K562 (cell line): Measurements from ENCODE around the gene PCDHB3. TPM values are rescaled to one million over a fixed set of nuclear protein-coding genes. Genes with fewer than 3 reads are reported as not detected.
"Not testable (repeated sequence)": the region's sequence is repeated elsewhere in the genome, so short reads cannot be mapped to it uniquely, and the experiment has no call there.

Source experiments
- ATAC-seq: fragments of 200-7000 bp; cut with Tn5 transposase; 3 replicates; pipeline ENCODE4 v1.9.1; 2020; ENCODE audit warnings: moderate library complexity
- BruUV-seq: library from RNA; stranded (reverse); fragments of 400-500 nt; replicated peaks from 2 replicates; lab custom pipeline; 2021; lab: Mats Ljungman, UMichigan
- CTCF ChIA-PET: fragments of 300-600 bp; formaldehyde crosslinking; extraction: SDS; loops from one replicate; lab custom pipeline; 2021; ENCODE audit warnings: low intra/inter-chr PET ratio; lab: Yijun Ruan, JAX
- POLR2A ChIA-PET: fragments of 300-600, 350-650 bp; sonication (Branson Sonifier 250); formaldehyde crosslinking; extraction: SDS; loops from one replicate; lab custom pipeline; 2021; ENCODE audit warnings: antibody characterized with exemption, inconsistent platforms; lab: Yijun Ruan, JAX
- DNase-seq, 4 experiments: peaks; one replicate each; pipeline versions ENCODE4 v3.0.0 to v3.0.0-alpha.2; 2011 to 2018; ENCODE audit warnings: low spot score in 3 of 4, mixed read lengths in 3 of 4; ENCODE audit errors: extremely low read depth in 1 of 4
- FAIRE-seq: peaks from 2 replicates; lab custom pipeline; 2011; peaks lifted over from hg19 to GRCh38; lab: Jason Lieb, UNC
- H2AFZ ChIP-seq: 2 replicates; pipeline ENCODE4 v1.6.0; 2011; ENCODE audit warnings: low read depth, low read length, control low read depth, inconsistent platforms
- H3K27ac ChIP-seq: fragments of 200-600 bp; 3 replicates; pipeline ENCODE4 v1.8.0; 2011; ENCODE audit warnings: low read depth, mild to moderate bottlenecking, control low read depth, inconsistent platforms, low read length, moderate library complexity, mixed read lengths; ENCODE audit errors: extremely low read depth
- H3K27me3 ChIP-seq, 2 experiments: fragments of 300-600 bp in 1 of 2; 2 replicates in 1 of 2; 3 replicates in 1 of 2; pipeline versions ENCODE4 v1.6.0 to v1.8.0; 2011; ENCODE audit warnings: inconsistent platforms in 2 of 2, low read length in 2 of 2, mild to moderate bottlenecking in 1 of 2, mixed read lengths in 1 of 2, moderate library complexity in 1 of 2; ENCODE audit not compliant: control insufficient read depth in 2 of 2, insufficient read depth in 2 of 2
- H3K36me3 ChIP-seq: fragments of 300-600 bp; 3 replicates; pipeline ENCODE4 v1.8.0; 2011; ENCODE audit warnings: mild to moderate bottlenecking, low read length, inconsistent platforms; ENCODE audit not compliant: control insufficient read depth, insufficient read depth
- H3K4me1 ChIP-seq, 2 experiments: fragments of 200-600 bp in 1 of 2; replicated peaks in 1 of 2; 2 replicates in 1 of 2; 3 replicates in 1 of 2; pipeline versions ENCODE4 v1.5.1 to v1.8.0; 2011; ENCODE audit warnings: inconsistent platforms in 2 of 2, low read length in 2 of 2, mild to moderate bottlenecking in 1 of 2, mixed read lengths in 1 of 2, moderate library complexity in 1 of 2; ENCODE audit not compliant: control insufficient read depth in 2 of 2, insufficient read depth in 2 of 2
- H3K4me2 ChIP-seq: 2 replicates; pipeline ENCODE4 v1.6.1; 2011; ENCODE audit warnings: low read length, control low read depth, inconsistent platforms, mixed read lengths; ENCODE audit not compliant: insufficient read depth
- H3K4me3 ChIP-seq: fragments of 200-600 bp; sonication (generic), shearing (Covaris generic); 2 replicates; pipeline ENCODE4 v1.5.1; 2016; ENCODE audit warnings: control low read depth, inconsistent platforms
- H3K79me2 ChIP-seq: fragments of 200-600 bp; 3 replicates; pipeline ENCODE4 v1.8.0; 2011; ENCODE audit warnings: low read length, inconsistent platforms; ENCODE audit not compliant: control insufficient read depth, insufficient read depth
- H3K9ac ChIP-seq, 2 experiments: 2 replicates each; pipeline versions ENCODE4 v1.6.0 to v1.6.1; 2011; ENCODE audit warnings: low read depth in 2 of 2, low read length in 2 of 2, control low read depth in 1 of 2, inconsistent platforms in 1 of 2, mild to moderate bottlenecking in 1 of 2, mixed read lengths in 1 of 2; ENCODE audit not compliant: insufficient read depth in 1 of 2
- H3K9me1 ChIP-seq: one replicate; pipeline ENCODE4 v1.6.0; 2011; ENCODE audit warnings: inconsistent platforms, mild to moderate bottlenecking, low read length, moderate library complexity; ENCODE audit not compliant: control insufficient read depth, insufficient read depth
- H3K9me3 ChIP-seq: replicated peaks from 2 replicates; pipeline ENCODE4 v1.5.1; 2011; ENCODE audit warnings: low read depth, low read length, inconsistent platforms; ENCODE audit not compliant: control insufficient read depth, insufficient read depth
- H4K20me1 ChIP-seq: replicated peaks from 2 replicates; pipeline ENCODE4 v1.6.1; 2011; ENCODE audit warnings: low read length, inconsistent platforms, mixed read lengths; ENCODE audit not compliant: control insufficient read depth, insufficient read depth
- ARID1B ChIP-seq: fragments of 450-650 bp; IDR thresholded peaks from 2 replicates; pipeline ENCODE4 v1.6.1; 2016; ENCODE audit warnings: antibody characterized with exemption, mild to moderate bottlenecking, inconsistent platforms
- ARID3A ChIP-seq: IDR thresholded peaks from 2 replicates; pipeline ENCODE4 v1.6.1; 2012; ENCODE audit warnings: low read depth, low read length, improper control_type of control experiment, borderline replicate concordance
- CAMTA2 ChIP-seq: fragments of 250-450 bp; sonication (Bioruptor Pico); conservative IDR thresholded peaks from 2 replicates; pipeline ENCODE4 v1.5.1; 2022
- JUNB ChIP-seq: fragments of 450-650 bp; formaldehyde crosslinking; conservative IDR thresholded peaks from 2 replicates; pipeline ENCODE4 v1.4.0; 2020; ENCODE audit warnings: mild to moderate bottlenecking
- MCM2 ChIP-seq: fragments of 450-650 bp; IDR thresholded peaks from 2 replicates; pipeline ENCODE4 v1.6.1; 2017; ENCODE audit warnings: low read depth, mild to moderate bottlenecking
- PCBP2 ChIP-seq: fragments of 200-400 bp; formaldehyde crosslinking; IDR thresholded peaks from 2 replicates; pipeline ENCODE4 v1.6.1; 2018; ENCODE audit warnings: low read length, low read depth, mild to moderate bottlenecking, moderate library complexity; ENCODE audit not compliant: poor library complexity, severe bottlenecking
- POLR2G ChIP-seq: fragments of 200-400 bp; formaldehyde crosslinking; IDR thresholded peaks from 2 replicates; pipeline ENCODE4 v1.6.1; 2017; ENCODE audit warnings: low read depth, mild to moderate bottlenecking, antibody characterized with exemption, low read length, moderate library complexity
- RUNX1 ChIP-seq: sonication (generic); IDR thresholded peaks from 2 replicates; pipeline ENCODE4 v1.6.1; 2016; ENCODE audit warnings: antibody characterized with exemption, low read depth
- SP1 ChIP-seq: sonication (generic); formaldehyde crosslinking; IDR thresholded peaks from 2 replicates; pipeline ENCODE4 v1.8.1; 2022; ENCODE audit warnings: mild to moderate bottlenecking, missing genetic modification reagents
- TCF7 ChIP-seq: sonication (generic); IDR thresholded peaks from 2 replicates; pipeline ENCODE4 v1.6.1; 2016; ENCODE audit warnings: antibody characterized with exemption, borderline replicate concordance
- ZNF699 ChIP-seq: fragments of 250-450 bp; sonication (Bioruptor Pico); IDR thresholded peaks from 2 replicates; pipeline ENCODE4 v1.8.0; 2021; ENCODE audit warnings: mild to moderate bottlenecking, moderate library complexity; ENCODE audit not compliant: insufficient replicate concordance
- WGBS: fragments of 100-300 bp; shearing (Covaris generic); methylation state at CpG from one replicate; pipeline ENCODE4 v1.1.6; 2016; ENCODE audit warnings: low coverage, mixed read lengths; ENCODE audit not compliant: insufficient coverage; ENCODE audit errors: missing lambda C conversion rate; 5-methylcytosine and 5-hydroxymethylcytosine counted together
- in situ Hi-C: fragments of 300-500 bp; cut with MboI; formaldehyde crosslinking; loops from 4 replicates; pipeline ENCODE4 v1.15.0; 2018; ENCODE audit warnings: inconsistent platforms, mixed read lengths
- intact Hi-C: fragments of 100-400 bp; cut with micrococcal nuclease; formaldehyde crosslinking; loops from 2 replicates; pipeline ENCODE4 v1.14.2; 2022
- polyA plus RNA-seq, 8 experiments: library from polyadenylated mRNA; depleted of rRNA in 4 of 8; stranded (reverse) in 5 of 8; unstranded in 3 of 8; fragments of >200 nt; fragmentation: Nextera tagmentation in 2 of 8; fragmentation: Illumina TruSeq in 1 of 8; extraction: Ambion mirVana in 2 of 8; extraction: Trizol in 1 of 8; gene quantifications; 2 replicates each; pipeline versions ENCODE4 v1.2.1 to v1.2.3, GENCODE V29; 2011 to 2014; ENCODE audit warnings: inconsistent platforms in 1 of 8, missing spikeins in 1 of 8
- total RNA-seq, 7 experiments: library from RNA; depleted of rRNA in 6 of 7; stranded (reverse); fragments of >200 nt in 6 of 7; fragmentation: Illumina TruSeq in 2 of 7; extraction: Trizol in 2 of 7; gene quantifications; 2 replicates each; pipeline versions ENCODE4 v1.2.1 to v1.2.3, GENCODE V29; 2011 to 2021; ENCODE audit warnings: low replicate concordance in 1 of 7

The PCDHB3 gene
- total and polyA plus RNA-seq, 9 of the 15 experiments (the other 6 are each of a cell fraction or from before 2014, with no cell fraction given): not detected

GRCh38 chr5:141135718-141136266 is 35.5 kb downstream of the PCDHB3 start:
- H3K27ac ChIP-seq: no peak overlapping the region
- no peak overlapping the region for H3K4me2 ChIP-seq
- H3K9me1 ChIP-seq: no peaks in the 10 kb centered on the region
- H2AFZ ChIP-seq: no peak overlapping the region
- ChIA-PET CTCF (no interaction called here), POLR2A (no interaction called here)
- in situ Hi-C loops (no loop called here), intact Hi-C loops (no loop called here)
- no peaks in the 10 kb centered on the region for H3K4me1 ChIP-seq
- no peaks in the 10 kb centered on the region for H3K9me3 ChIP-seq
- ATAC-seq (no peak), DNase-seq (no peak), FAIRE-seq (no peak)
- H3K79me2 ChIP-seq: no peaks in the 10 kb centered on the region
- 9% methylated on average over 19 of the region's 19 CpGs for WGBS
- H3K36me3 ChIP-seq: no peaks in the 10 kb centered on the region
- BruUV-seq: no TSS peak
- H3K9ac ChIP-seq: no peak overlapping the region
- H3K27me3 ChIP-seq: peaks cover 0 to 10% of the 10 kb centered on the region in 2 experiments; a peak in 2 of 5 replicates
- H4K20me1 ChIP-seq: no peaks in the 10 kb centered on the region
- no peak for TF ChIP-seq ZNF699
- TF ChIP-seq MCM2: no peak
- TF ChIP-seq SP1 (CRISPR knock-in tag): no peak
- TF ChIP-seq POLR2G: no peak
- no peak for TF ChIP-seq JUNB (CRISPR knock-in tag)
- TF ChIP-seq CAMTA2: no peak
- TF ChIP-seq ARID3A: no peak
- TF ChIP-seq PCBP2: no peak
- no peak for TF ChIP-seq ARID1B
- TF ChIP-seq RUNX1: no peak
- TF ChIP-seq TCF7: no peak
- no peak overlapping the region for H3K4me3 ChIP-seq

DNA sequence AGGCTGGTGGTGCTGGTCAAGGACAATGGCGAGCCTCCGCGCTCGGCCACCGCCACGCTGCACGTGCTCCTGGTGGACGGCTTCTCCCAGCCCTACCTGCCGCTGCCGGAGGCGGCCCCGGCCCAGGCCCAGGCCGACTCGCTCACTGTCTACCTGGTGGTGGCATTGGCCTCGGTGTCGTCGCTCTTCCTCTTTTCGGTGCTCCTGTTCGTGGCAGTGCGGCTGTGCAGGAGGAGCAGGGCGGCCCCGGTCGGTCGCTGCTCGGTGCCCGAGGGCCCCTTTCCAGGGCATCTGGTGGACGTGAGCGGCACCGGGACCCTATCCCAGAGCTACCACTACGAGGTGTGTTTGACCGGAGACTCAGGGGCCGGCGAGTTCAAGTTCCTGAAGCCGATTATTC is 37.1 kb downstream of the PCDHB3 start:
- BruUV-seq, H3K36me3 ChIP-seq, ATAC-seq, H3K4me1 ChIP-seq, FAIRE-seq, H3K4me3 ChIP-seq, H2AFZ ChIP-seq, intact Hi-C loops, H3K4me2 ChIP-seq, CTCF ChIA-PET, H3K27ac ChIP-seq, H3K27me3 ChIP-seq, H3K9ac ChIP-seq, in situ Hi-C loops, DNase-seq, H3K9me1 ChIP-seq, H3K9me3 ChIP-seq, H3K79me2 ChIP-seq, H4K20me1 ChIP-seq: not testable (repeated sequence)
- POLR2A ChIA-PET: interaction anchor here (1.0 kb wide), 1 partner anchor 9 kb away, joined by 3 read pairs; no protein-coding TSS in a partner anchor
- WGBS: 9% methylated on average over 31 of the region's 34 CpGs
